ENCODE data around the gene PPEF1.

- TF ChIP-seq POLR2AphosphoS5 (IDR thresholded peaks at IDR 0.05; ENCODE audit: borderline replicate concordance, low read depth, low read length), result no peak
- no peak for TF ChIP-seq EZH2 (IDR thresholded peaks at IDR 0.05)
- no peak for TF ChIP-seq FOXP2 (optimal IDR thresholded peaks at IDR 0.05; ENCODE audit: control extremely low read depth, extremely low read length, insufficient read depth)
These were observed 46.2 kb downstream of the PPEF1 start for GRCh38 chrX:18753631-18754030.

All from SK-N-MC (cell line).